GM19023 (cell line): ENCODE data around the gene LITAF.
"Not testable (repeated sequence)": the region's sequence is repeated elsewhere in the genome, so short reads cannot be mapped to it uniquely, and the experiment has no call there.

ENCODE experiments used
- ATAC-seq: cut with Tn5 transposase; IDR thresholded peaks from one replicate; pipeline ENCODE4 v1.9.1; 2021; ENCODE audit warnings: mild to moderate bottlenecking, moderate library complexity; ENCODE audit not compliant: unreplicated experiment

The LITAF gene

DNA sequence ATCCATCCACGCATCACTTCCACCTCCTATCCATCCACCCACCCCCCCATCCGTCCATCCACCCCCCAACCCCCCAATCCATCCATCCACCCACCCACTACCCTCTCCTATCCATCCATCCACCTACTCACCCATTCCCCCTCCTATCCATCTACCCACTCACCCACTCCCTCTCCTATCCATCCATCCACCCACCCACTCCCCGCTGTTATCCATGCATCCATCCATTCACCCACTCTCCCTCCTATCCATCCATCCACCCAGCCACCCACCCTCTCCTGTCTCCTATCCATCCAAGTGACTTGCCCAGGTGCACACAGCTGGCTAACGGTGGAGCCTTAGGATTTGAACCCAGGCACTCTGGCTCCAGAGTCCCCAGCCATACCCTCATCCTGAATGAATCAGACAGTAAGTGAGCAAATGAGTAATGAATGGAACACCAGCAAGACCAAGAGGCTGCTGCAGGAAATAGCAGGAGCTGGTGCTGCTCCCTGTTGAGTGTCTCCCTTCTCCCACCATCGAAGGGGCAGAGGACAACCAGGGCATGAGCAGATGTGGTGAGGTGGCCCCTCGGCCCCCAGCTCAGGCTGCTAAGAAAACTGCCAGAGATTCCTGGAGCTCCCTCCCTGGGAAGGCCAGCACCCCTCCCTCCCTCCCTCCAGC, 62.5 kb downstream of the LITAF start:
- ATAC-seq, result no peak

DNA sequence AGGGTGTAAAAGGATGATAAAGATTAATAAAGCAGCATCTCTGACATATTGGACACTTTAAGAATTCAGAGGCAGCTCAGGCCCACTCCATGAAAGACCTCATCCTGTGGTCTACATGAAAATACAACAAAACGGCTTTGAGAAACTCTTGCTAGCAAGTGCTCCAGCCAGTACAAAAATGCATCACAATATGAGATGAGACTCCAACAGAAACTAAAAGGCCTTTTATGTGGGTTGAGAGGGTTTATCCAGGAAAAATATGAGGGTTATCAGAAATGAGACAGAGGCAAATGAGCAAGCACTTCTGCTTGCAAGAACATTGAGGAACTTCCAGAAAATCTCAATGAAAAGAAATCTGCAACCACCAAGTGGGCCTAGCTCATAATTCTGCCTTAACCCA, 65.7 kb downstream of the LITAF start:
- ATAC-seq, result no peak

DNA sequence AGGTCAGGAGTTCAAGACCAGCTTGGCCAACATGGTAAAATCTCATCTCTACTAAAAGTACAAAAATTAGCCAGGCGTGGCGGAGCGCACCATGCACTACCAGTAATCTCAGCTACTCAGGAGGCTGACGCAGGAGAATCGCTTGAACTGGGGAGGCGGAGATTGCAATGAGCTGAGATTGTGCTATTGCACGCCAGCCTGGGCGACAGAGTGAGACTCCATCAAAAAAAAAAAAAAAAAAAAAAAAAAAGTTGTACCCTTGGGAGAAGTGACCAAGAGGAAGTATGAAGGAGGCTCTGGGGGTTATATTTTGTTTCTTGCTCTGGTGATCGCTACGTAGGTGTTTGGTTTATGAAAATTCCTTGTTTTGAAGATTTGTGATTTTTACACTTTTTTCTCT, 66.3 kb downstream of the LITAF start:
- no peak for ATAC-seq

DNA sequence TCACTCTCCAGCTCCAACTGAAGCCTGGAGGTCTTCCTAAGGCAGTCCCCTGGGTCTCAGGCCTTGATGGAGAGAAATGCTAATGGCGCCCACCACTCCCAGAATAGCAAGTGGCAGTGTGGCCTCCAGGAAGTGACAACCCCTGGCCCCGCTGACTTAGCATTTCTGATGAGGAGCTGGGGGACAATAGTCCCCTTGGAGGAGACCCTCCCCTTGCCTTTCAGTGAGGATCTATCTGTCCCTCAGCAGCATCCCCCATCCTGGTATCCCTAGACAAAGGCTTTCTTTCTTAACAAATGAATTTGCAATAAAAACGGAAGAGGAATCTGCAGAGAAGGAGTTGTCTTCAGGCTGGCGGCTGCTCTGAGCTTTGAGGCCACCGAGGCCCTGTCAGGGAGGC, 68.8 kb downstream of the LITAF start:
- no peak for ATAC-seq

DNA sequence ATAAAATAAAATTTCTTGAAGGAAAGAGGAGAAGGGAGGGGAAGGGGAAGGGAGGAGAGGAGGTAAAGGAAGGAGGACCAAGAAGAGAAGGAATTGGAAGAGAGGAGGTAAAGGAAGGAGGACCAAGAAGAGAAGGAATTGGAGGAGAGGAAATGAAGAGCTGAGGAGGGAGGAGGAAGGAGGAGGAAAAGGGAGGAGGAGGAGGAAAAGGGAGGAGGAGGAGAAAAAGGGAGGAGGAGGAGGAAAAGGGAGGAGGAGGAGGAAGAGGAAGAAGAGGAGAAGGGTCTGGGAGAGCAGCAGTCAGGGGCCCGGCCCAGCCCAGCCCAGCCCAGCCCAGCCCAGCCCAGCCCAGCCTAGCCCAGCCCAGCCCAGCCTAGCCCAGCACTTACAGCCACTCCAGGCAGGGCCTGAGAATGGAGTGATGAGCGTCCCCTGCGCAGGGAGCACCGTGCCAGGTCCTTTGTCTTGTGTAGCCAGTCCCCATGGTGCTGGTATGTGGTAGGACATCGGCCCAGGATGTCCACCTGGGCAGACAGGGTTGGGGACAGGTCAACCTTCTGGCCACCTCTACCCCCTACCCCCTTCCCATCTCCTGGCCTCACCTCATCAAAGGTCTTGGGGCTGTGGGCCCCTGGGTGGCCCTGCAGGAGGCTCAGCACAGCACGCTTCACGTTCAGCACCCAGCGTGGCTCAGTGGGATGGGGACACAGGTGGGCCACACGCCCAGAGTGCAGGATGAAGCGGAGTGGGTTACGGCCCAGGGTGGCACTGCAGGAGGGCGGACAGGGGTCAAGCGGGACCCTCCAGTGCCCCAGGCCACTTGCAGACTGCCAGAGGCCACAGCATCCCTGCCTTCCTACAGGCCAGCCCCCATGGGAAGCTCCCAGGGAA, 70.9 kb downstream of the LITAF start:
- ATAC-seq, result no peak

DNA sequence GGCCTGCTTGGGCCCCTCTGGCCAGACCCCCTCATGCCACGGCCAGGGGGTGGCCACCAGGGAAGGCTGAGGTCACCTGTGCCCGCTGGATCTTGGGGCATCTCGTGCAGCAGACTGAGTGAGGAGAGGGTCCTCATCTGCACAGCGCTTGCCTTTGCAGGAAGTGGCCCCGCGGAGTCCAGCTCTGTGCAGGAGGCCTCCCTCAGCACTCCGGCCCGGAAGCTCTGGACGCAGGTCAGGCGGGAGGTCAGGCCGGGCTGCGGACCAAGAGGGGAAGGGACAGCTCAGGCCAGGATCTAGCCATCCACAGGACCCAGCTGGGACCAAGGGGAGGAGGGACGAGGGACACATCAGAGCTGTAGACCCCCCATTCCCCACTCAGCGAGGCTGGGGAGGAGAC, 72.4 kb downstream of the LITAF start:
- no peak for ATAC-seq

DNA sequence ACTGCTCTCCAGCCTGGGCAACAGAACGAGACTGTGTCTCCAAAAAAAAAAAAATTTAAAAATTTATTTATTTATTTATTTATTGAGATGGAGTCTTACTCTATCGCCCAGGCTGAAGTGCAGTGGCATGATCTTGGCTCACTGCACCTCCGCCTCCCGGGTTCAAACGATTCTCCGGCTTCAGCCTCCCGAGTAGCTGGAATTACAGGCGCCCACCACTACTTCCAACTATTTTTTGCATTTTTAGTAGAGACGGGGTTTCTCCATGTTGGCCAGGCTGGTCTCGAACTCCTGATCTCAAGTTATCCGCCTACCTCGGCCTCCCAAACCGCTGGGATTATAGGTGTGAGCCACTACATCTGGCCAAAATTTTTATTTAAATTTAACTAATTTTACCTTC, 73.4 kb downstream of the LITAF start:
- not testable (repeated sequence) for ATAC-seq

DNA sequence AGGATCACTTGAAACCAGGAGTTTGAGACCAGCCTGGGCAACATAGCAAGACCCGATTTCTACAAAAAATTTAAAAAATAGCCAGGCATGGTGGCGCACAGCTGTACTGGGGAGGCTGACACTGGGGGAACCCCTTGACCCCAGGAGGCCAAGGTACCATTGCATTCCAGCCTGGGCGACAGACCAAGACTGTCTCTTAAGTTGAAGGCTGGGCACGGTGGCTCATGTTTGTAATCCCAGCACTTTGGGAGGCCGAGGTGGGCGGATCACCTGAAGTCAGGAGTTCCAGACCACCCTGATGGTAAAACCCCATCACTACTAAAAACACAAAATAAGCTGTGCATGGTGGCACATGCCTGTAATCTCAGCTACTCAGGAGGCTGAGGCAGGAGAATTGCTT, 74.9 kb downstream of the LITAF start:
- no peak for ATAC-seq

DNA sequence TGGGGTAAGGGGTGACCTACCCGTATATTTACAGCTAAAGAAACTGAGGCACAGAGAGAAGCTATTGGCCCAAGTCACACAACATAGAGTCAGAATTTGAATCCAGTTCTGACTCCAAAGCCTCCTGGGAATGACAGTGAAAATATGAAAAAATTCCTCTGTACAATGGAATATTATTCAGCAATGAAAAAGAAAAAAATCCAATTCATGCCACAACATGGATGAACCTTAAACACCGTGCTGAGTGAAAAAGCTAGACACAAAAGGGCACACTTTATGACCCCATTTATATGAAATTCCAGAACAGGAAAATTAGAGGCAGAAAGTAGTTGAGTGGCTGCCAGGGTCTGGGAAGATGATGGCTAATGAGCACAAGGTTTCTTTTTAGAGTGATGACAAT, 75.4 kb downstream of the LITAF start:
- no peak for ATAC-seq

DNA sequence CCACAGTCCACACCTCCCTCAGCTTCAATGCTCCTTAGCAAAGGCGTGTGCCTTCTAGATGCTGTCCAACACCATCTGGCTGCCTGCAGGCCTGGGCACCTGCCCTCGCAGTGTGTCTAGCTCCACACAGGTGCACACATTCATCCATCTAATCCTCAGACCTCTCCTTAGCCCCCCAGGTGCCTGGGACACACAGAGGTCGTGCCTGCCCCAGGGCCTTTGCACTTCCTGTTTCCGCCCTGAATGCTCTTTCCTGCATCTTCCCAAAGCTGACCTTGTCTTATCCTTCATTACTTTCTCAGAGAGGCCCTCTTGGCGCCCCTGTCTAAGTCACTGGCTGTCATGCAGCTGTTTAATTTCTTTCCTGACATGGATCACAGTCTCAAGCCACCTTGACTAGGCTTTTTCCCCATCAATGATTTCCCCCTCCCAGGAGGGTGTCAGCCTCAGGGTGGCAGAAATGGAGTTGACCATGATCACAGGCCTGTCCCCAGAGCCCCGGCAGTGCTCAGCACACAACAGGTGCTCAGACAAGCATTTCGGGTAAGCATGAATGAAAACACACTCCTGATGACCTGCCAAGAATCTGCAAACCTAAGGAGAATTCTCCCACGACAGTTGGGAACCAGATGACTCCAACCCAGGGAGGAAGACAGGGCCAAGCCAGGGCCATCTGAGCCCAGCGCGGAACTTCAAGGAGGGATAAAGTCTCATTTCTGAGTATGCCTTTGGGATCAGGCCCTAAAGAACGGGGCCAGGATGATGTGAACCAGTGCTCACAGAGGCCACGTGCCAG, 76.3 kb downstream of the LITAF start:
- ATAC-seq, result no peak

DNA sequence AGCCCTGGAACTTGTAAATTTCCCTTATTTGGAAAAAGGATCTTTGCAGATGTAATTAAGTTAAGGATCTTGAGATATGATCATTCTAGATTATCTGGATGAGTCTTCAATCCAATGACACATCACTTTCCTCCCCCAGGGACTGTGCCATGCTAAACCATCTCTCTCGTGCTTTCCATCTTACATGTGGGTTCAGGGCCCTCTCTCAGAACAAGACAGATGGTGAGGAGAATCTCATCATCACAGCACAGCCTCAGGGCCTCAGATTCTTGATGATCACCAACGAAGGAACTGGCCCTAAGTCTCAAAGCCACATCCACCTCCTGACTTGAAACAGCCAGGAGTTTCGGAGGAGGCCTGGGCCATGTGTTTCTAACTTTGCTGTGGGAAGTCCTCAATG, 78.7 kb downstream of the LITAF start:
- no peak for ATAC-seq

DNA sequence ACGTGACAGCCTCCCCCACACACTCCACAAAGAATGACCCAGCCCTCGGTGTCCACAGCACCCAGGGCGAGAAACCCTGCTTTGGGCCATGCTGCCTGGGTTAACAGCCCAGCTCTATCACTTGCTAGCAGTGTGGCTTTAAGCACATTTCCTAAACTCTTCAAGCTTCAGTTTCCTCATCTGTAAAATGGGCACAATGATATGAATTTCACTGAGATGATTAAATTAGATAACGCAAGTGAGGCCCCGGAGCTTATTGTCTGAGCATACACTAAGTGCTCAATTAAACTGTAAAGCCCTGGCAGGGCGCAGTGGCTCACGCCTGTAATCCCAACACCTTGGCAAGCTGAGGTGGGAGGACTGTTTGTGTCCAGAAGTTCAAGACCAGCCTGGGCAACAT, 79.4 kb downstream of the LITAF start:
- no peak for ATAC-seq

DNA sequence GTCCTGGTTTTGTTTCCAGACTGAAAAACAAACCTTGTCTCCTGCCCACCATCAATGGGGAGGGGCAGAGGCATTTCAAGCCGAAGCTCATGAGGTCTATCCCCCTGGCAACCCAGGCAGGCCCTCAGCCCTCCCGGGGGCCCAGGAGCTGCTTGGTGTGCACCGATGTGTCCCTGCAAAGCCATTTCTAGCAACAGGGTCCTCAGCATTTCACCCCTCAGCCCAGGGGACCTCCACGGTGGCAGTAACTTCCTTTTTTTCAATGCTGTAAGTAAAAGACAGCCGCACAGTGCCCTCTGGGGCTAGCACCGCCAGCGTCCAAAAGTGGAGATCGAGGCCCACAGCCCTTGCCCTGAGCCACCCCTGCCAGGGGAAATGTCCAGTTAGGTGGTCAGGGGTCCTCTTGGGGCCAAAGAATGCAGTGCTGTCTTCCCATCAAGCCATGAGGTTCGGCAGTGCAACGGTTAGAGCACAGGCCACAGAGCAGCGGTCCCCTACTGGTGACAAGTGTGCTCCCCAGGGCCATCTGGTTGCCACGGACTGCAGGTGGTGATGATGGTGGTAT, 79.9 kb downstream of the LITAF start:
- ATAC-seq, result no peak

DNA sequence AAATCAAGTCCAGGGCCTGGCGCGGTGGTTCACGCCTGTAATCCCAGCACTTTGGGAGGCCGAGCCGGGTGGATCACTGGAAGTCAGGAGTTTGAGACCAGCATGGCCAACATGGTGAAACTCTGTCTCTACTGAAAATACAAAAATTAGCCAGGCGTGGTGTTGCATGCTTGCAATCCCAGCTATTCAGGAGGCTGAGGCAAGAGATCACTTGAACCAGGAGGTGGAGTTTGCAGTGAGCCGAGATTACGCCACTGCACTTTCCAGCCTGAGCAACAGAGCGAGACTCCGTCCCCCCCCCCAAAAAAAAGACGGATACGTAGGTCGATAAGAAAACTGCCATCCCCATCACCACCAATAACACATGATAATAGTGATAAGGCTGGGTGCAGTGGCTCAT, 82.5 kb downstream of the LITAF start:
- ATAC-seq, result not testable (repeated sequence)

DNA sequence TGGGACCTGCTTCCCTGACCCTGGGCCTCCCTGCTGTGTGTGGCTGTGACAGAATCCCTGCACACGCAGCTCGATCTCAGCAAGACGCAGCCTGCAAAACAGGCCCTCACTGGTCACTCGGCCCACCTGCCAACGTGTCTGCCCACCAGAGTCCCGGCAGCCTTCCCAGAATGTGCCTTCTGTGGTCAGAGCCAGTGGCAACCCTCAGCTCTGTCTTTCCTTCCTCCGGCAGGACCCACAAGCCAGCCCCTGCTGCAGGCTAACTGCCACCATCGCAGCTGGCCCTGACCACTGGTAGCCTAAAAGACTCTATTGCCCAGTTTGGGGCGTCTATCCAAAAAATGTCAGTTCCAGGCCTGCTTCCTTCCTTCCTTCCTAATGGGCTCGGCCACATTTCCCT, 83.2 kb downstream of the LITAF start:
- no peak for ATAC-seq

DNA sequence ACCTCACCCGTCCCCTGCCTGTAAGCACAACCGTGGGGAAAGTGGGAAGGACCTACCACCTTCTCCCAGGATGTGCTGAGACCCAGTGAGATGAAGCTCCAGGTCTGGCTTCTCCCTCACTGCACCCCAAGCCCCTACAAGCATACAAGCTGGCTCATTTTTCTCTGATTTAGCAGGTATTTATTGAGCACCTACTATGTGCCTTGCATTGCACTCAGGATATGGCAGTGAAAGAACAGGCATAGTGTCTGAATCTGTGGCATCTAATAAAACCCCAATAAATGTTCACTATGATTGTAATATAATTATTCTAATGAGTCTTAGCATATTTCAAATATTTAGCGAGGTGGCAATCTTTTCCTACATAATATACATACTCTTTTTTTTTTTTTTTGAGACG, 84.5 kb downstream of the LITAF start:
- no peak for ATAC-seq

DNA sequence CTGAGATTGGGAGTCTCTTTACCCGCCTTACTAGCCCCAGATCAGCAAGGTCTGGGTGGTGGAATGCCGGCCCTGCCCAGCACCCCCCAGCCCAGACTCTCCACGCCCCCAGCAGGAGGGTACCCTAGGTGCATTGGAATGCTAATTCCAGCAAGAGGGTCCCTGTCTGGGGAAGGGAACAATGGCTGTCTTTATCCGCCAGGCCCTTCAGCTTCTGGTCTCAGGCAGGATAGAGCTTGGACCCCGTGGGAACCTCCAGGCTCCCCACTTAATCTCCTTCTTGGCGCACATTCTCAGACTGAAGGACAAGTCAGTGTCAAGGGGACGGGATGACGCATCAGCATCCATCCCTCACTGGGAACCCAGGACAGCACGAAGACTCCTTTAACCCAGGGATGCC, 85.1 kb downstream of the LITAF start:
- no peak for ATAC-seq

DNA sequence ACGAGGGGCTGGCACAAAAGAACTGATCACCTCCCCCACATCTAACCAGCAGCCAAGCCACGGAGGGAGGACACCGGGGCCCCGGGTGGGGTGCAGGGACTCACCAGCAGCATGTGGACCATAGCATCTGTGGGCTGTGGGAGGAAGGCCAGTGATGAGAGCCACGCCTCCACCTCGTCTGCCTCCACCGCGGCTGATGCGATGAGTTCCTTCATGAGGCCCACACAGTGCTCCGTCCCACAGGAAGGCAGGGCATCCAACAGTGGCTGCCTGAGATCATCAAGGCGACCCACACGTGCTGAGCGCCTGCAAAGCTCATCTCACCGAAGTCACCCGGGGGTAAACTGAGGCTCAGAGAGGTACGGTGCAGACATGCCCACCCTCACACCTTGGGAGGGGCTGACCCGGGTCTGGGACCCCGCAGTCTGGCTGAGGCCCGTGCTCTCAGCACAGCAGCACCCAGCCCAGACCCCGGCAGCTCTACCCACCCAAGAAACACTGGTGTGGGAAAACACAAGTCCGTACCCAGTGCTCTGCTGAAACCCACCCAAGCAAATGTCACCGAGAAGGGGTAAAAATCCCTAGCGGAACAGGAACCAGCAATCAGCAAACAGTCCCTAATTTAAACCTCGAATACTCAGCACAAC, 85.9 kb downstream of the LITAF start:
- ATAC-seq, result no peak

DNA sequence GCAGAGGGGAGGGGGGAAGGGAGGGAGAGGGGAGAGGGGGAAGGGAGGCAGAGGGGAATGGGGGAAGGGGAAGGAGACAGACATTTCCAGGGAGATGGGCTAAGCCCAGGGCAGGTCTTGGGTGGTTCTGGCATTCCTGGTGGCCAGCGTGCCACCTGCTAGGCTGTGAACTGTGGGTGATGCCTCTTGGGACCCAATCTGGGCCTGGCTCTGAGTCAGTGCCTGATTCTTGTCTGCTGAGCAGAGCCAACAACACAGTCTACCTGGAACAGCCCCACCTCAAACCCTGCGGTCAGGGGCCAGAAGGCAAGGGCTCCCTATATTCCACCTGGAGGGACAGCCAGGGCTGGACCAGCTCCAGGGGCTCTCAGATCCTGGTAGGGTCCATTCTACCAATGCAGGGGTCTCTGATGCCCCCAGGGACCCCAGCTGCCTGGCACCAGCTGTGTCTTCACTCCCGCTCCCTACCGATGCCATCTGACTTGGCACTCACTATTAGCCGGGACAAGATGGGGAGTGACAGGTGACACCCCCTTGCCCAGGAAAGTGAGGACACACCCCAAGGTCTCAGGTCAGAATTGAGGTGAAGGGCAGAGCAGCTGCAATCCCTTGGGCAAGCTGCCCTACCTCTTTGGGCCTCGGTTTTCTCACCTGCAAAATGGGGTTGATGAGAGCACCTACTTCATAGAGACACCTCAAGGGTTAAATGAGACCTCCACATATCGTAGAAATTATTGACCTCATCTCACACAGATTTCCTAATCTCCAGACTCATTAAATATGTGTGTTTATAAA, 87.2 kb downstream of the LITAF start:
- no peak for ATAC-seq

DNA sequence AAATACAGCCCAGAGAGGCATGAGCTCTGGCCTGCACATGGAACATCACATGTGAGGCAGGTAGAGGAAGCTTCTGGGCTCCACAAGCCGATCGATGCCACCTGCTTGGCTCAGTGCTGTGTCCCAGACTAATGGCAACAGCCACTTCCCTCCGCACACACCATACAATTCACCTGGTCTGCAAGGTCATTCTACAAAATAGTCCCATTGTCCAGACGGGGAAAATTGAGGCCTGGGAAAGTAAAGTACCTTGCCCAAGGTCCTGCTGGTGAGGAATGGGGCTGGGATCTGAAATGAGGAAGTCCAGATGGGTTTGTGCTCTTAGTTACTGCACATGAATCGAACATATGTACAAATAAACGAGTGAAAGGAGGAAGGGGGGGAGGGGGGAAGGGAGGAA, 88.0 kb downstream of the LITAF start:
- no peak for ATAC-seq
